ENCODE data around the gene RTKN2.

RTKN2 gene

GRCh38 chr10:62224606-62225005, 44.0 kb downstream of the RTKN2 start:
- no peak for DNase-seq (ENCODE audit: low spot score)

- DNase-seq (ENCODE audit: low spot score) = no peak
Observed at GRCh38 chr10:62217683-62218082, 51.0 kb downstream of the RTKN2 start.

GRCh38 chr10:62214364-62214874, 54.2 kb downstream of the RTKN2 start:
- no peak for DNase-seq (ENCODE audit: low spot score)

- DNase-seq (ENCODE audit: low spot score) = no peak
Observed at GRCh38 chr10:62205750-62206399, 62.8 kb downstream of the RTKN2 start.

GRCh38 chr10:62199584-62199983, 69.1 kb downstream of the RTKN2 start:
- peak; percentile 60 for DNase-seq (ENCODE audit: low spot score)

GRCh38 chr10:62196528-62196927, 72.1 kb downstream of the RTKN2 start:
- DNase-seq (ENCODE audit: low spot score) = no peak

GRCh38 chr10:62195675-62195926, 73.0 kb downstream of the RTKN2 start:
- DNase-seq (ENCODE audit: low spot score) = no peak

- no peak for DNase-seq (ENCODE audit: low spot score)
Observed at GRCh38 chr10:62194924-62195674, 73.5 kb downstream of the RTKN2 start.

- DNase-seq (ENCODE audit: low spot score) = no peak
Observed at GRCh38 chr10:62193479-62193878, 75.2 kb downstream of the RTKN2 start.

- DNase-seq (ENCODE audit: low spot score) = no peak
Observed at GRCh38 chr10:62189131-62189530, 79.5 kb downstream of the RTKN2 start.

- no peak for DNase-seq (ENCODE audit: low spot score)
Observed at GRCh38 chr10:62188021-62188616, 80.5 kb downstream of the RTKN2 start.

GRCh38 chr10:62186999-62187675, 81.5 kb downstream of the RTKN2 start:
- peak; percentile 34 for DNase-seq (ENCODE audit: low spot score)

GRCh38 chr10:62185919-62186692, 82.5 kb downstream of the RTKN2 start:
- DNase-seq (ENCODE audit: low spot score) = no peak

- peak; percentile 75 for DNase-seq (ENCODE audit: low spot score)
Observed at GRCh38 chr10:62183857-62184795, 84.5 kb downstream of the RTKN2 start.

- DNase-seq (ENCODE audit: low spot score) = peak; percentile 91
Observed at GRCh38 chr10:62183442-62183841, 85.2 kb downstream of the RTKN2 start.

GRCh38 chr10:62182595-62182994, 86.0 kb downstream of the RTKN2 start:
- DNase-seq (ENCODE audit: low spot score) = no peak

- DNase-seq (ENCODE audit: low spot score) = no peak
Observed at GRCh38 chr10:62182171-62182570, 86.5 kb downstream of the RTKN2 start.

- no peak for DNase-seq (ENCODE audit: low spot score)
Observed at GRCh38 chr10:62180677-62181076, 88.0 kb downstream of the RTKN2 start.

- no peak for DNase-seq (ENCODE audit: low spot score)
Observed at GRCh38 chr10:62178568-62178967, 90.1 kb downstream of the RTKN2 start.

- no peak for DNase-seq (ENCODE audit: low spot score)
Observed at GRCh38 chr10:62177111-62177510, 91.5 kb downstream of the RTKN2 start.

GRCh38 chr10:62175251-62175650, 93.4 kb downstream of the RTKN2 start:
- no peak for DNase-seq (ENCODE audit: low spot score)

All from CD4-positive, alpha-beta T cell treated with Interleukin-2 at 100 ng/mL for 4 hours (primary cell).